OCI-LY7 (cell line): ENCODE measurements around the gene CDK15. TPM values are rescaled to one million over a fixed set of nuclear protein-coding genes. Genes with fewer than 3 reads are reported as not detected.

ENCODE experiments used
- BruUV-seq: library from RNA; stranded (reverse); fragments of 400-500 nt; replicated peaks from 2 replicates; lab custom pipeline; 2021; lab: Mats Ljungman, UMichigan
- CTCF ChIA-PET: fragments of 300-600 bp; sonication (Branson Sonifier 250); formaldehyde crosslinking; loops from one replicate; lab custom pipeline; 2022; ENCODE audit warnings: antibody characterized with exemption; ENCODE audit not compliant: unreplicated experiment; lab: Charles Lee
- POLR2A ChIA-PET: fragments of 300-600 bp; sonication (Branson Sonifier 250); formaldehyde crosslinking; loops from one replicate; lab custom pipeline; 2022; ENCODE audit warnings: antibody characterized with exemption; lab: Charles Lee
- DNase-seq: peaks from one replicate; pipeline ENCODE4 v3.0.0-alpha.2; 2015; ENCODE audit warnings: low spot score
- H2AFZ ChIP-seq: fragments of 200-600 bp; sonication (generic), shearing (Covaris generic); 2 replicates; pipeline ENCODE4 v1.6.1; 2014; ENCODE audit warnings: mild to moderate bottlenecking, antibody characterized with exemption, low read length, moderate library complexity
- H3K27ac ChIP-seq: fragments of 200-600 bp; sonication (generic); 2 replicates; pipeline ENCODE4 v1.5.1; 2014; ENCODE audit warnings: mixed run types, low read depth, mild to moderate bottlenecking, moderate library complexity, low read length, inconsistent platforms; ENCODE audit not compliant: poor library complexity, severe bottlenecking
- H3K36me3 ChIP-seq: fragments of 200-600 bp; sonication (generic); 2 replicates; pipeline ENCODE4 v1.6.1; 2014; ENCODE audit warnings: mild to moderate bottlenecking, antibody characterized with exemption, low read length, moderate library complexity, mixed read lengths; ENCODE audit not compliant: insufficient read depth
- H3K4me1 ChIP-seq: fragments of 200-600 bp; sonication (generic); 2 replicates; pipeline ENCODE4 v1.5.1; 2014; ENCODE audit warnings: mild to moderate bottlenecking, low read length; ENCODE audit not compliant: insufficient read depth, poor library complexity, severe bottlenecking
- H3K4me2 ChIP-seq: fragments of 200-600 bp; sonication (generic); 2 replicates; pipeline ENCODE4 v1.6.1; 2014; ENCODE audit warnings: mild to moderate bottlenecking, low read length
- H3K4me3 ChIP-seq: fragments of 200-600 bp; sonication (generic); 2 replicates; pipeline ENCODE4 v1.5.1; 2014; ENCODE audit warnings: mild to moderate bottlenecking, low read depth, low read length; ENCODE audit not compliant: poor library complexity, severe bottlenecking
- H3K79me2 ChIP-seq: fragments of 200-600 bp; sonication (generic); 2 replicates; pipeline ENCODE4 v1.6.1; 2016; ENCODE audit warnings: low read depth, mild to moderate bottlenecking, low read length, moderate library complexity, mixed read lengths; ENCODE audit not compliant: insufficient read depth
- H3K9me2 ChIP-seq: fragments of 200-600 bp; sonication (generic); 2 replicates; pipeline ENCODE4 v1.6.1; 2016; ENCODE audit warnings: mild to moderate bottlenecking, low read length, mixed read lengths; ENCODE audit not compliant: insufficient read depth
- H3K9me3 ChIP-seq: fragments of 200-600 bp; sonication (generic); 2 replicates; pipeline ENCODE4 v1.6.1; 2014; ENCODE audit warnings: mild to moderate bottlenecking, mixed run types, low read length, mixed read lengths
- H4K20me1 ChIP-seq: fragments of 200-600 bp; sonication (generic); 2 replicates; pipeline ENCODE4 v1.6.1; 2014; ENCODE audit warnings: mild to moderate bottlenecking, antibody characterized with exemption, low read length, moderate library complexity, mixed read lengths; ENCODE audit not compliant: insufficient read depth
- CTCF ChIP-seq: fragments of 200-600 bp; sonication (generic); conservative IDR thresholded peaks from 2 replicates; pipeline ENCODE4 v1.5.1; 2014; ENCODE audit warnings: mild to moderate bottlenecking, antibody characterized with exemption, low read length, moderate library complexity, mixed read lengths
- EZH2phosphoT487 ChIP-seq: fragments of 200-600 bp; sonication (generic); IDR thresholded peaks from 2 replicates; pipeline ENCODE4 v1.6.1; 2018; ENCODE audit warnings: low read depth, borderline replicate concordance, mild to moderate bottlenecking, mixed run types, antibody characterized with exemption, low read length, moderate library complexity, mixed read lengths
- intact Hi-C: fragments of 100-400 bp; cut with micrococcal nuclease; formaldehyde crosslinking; loops from one replicate; pipeline ENCODE4 v1.10.0; 2022; ENCODE audit not compliant: unreplicated experiment
- total RNA-seq, 2 experiments: library from RNA; depleted of rRNA in 1 of 2; stranded (reverse); fragments of >200 nt in 1 of 2; shearing (Covaris generic) in 1 of 2; gene quantifications; 2 replicates each; pipeline ENCODE4 v1.2.3, GENCODE V29; 2014 to 2022

CDK15 gene
- total RNA-seq, 2 experiments from 2014 or later: not detected

GRCh38 chr2:201906777-201907562, 100.6 kb downstream of the CDK15 start:
- Histone ChIP-seq H3K4me2 (no peak overlapping the region), H3K9me3 (no peaks in the 10 kb centered on the region), H3K4me1 (peaks cover 29% of the 10 kb centered on the region), H3K9me2 (no peaks in the 10 kb centered on the region), H3K79me2 (no peaks in the 10 kb centered on the region), H3K27ac (no peak overlapping the region), H2AFZ (no peak overlapping the region), H3K36me3 (no peaks in the 10 kb centered on the region), H4K20me1 (no peaks in the 10 kb centered on the region), H3K4me3 (no peak overlapping the region)
- TF ChIP-seq EZH2phosphoT487 (no peak), CTCF (no peak)
- no TSS peak for BruUV-seq
- intact Hi-C loops: no loop called here
- POLR2A ChIA-PET: no interaction called here
- DNase-seq: no peak
- CTCF ChIA-PET: no interaction called here

- TF ChIP-seq CTCF (no peak), EZH2phosphoT487 (no peak)
- Histone ChIP-seq H3K27ac (no peak overlapping the region), H3K79me2 (no peaks in the 10 kb centered on the region), H4K20me1 (no peaks in the 10 kb centered on the region), H3K4me1 (peaks cover 29% of the 10 kb centered on the region), H3K4me2 (no peak overlapping the region), H3K9me2 (no peaks in the 10 kb centered on the region), H2AFZ (no peak overlapping the region), H3K4me3 (no peak overlapping the region), H3K9me3 (no peaks in the 10 kb centered on the region), H3K36me3 (no peaks in the 10 kb centered on the region)
- intact Hi-C loops: no loop called here
- CTCF ChIA-PET: no interaction called here
- BruUV-seq: no TSS peak
- DNase-seq: no peak
- POLR2A ChIA-PET: no interaction called here
These were observed 101.2 kb downstream of the CDK15 start for GRCh38 chr2:201907563-201907881.

- peaks cover 28% of the 10 kb centered on the region for H3K4me1 ChIP-seq
- no TSS peak for BruUV-seq
- no peak for DNase-seq
- no peak overlapping the region for H3K4me2 ChIP-seq
- no peak overlapping the region for H3K27ac ChIP-seq
- H2AFZ ChIP-seq: no peak overlapping the region; the same call in 1 of the 2 replicates
- intact Hi-C loops: no loop called here
- TF ChIP-seq EZH2phosphoT487: no peak
- no peak for TF ChIP-seq CTCF
- no peak overlapping the region for H3K4me3 ChIP-seq
- CTCF ChIA-PET: no interaction called here
- H3K9me2 ChIP-seq: no peaks in the 10 kb centered on the region
- no peaks in the 10 kb centered on the region for H3K9me3 ChIP-seq
- no peaks in the 10 kb centered on the region for H3K79me2 ChIP-seq
- POLR2A ChIA-PET: interaction anchor here (0.6 to 1.8 kb wide), 5 partner anchors 8 to 251 kb away, joined by 3 to 6 read pairs (median 5); no protein-coding TSS in a partner anchor
- H3K36me3 ChIP-seq: no peaks in the 10 kb centered on the region
- H4K20me1 ChIP-seq: no peaks in the 10 kb centered on the region
These were observed 102.6 kb downstream of the CDK15 start for GRCh38 chr2:201908901-201909300.
